Measurements from ENCODE around the gene OR4E2. TPM values are rescaled to one million over a fixed set of nuclear protein-coding genes. Genes with fewer than 3 reads are reported as not detected.

Gene OR4E2
- polyA plus RNA-seq, 1 donor from 2014 or later, result not detected

DNA sequence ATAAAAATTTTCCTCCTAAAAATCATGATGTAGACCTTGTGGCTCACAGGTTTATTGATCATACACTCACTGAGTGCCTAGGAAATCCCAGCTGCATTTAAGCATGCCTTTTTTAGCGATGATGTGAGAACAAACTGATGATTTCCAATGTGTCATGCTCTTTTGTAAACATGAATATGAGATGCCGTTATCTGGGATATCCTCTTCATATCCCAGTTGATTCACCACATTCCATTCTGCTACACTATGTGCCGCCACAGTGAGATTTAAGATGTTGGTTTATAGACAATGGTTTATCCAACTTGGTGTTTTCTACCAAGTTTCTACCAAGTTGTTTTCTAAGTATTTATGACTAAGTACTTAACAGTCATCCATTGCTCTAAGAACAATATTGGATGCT, 14.7 kb downstream of the OR4E2 start:
- no peak overlapping the region for H3K4me3 ChIP-seq (ENCODE audit: low read length)
- H3F3A ChIP-seq (ENCODE audit: insufficient read depth, low read length, poor library complexity, severe bottlenecking), result no peaks in the 10 kb centered on the region
- H3K4me2 ChIP-seq (ENCODE audit: low read length), result no peak overlapping the region
- H3K9ac ChIP-seq (ENCODE audit: low read length), result no peak overlapping the region
- H3K27me3 ChIP-seq (ENCODE audit: insufficient read depth, low read depth, low read length), result no peaks in the 10 kb centered on the region
- H3K36me3 ChIP-seq (ENCODE audit: insufficient read depth, low read length), result no peaks in the 10 kb centered on the region
- TF ChIP-seq RAD21 (conservative IDR thresholded peaks at IDR 0.05) (no peak), MXI1 (conservative IDR thresholded peaks at IDR 0.05; ENCODE audit: poor library complexity, severe bottlenecking) (no peak), SMC3 (conservative IDR thresholded peaks at IDR 0.05; ENCODE audit: poor library complexity) (no peak)
- TF ChIP-seq, protein P1, sequence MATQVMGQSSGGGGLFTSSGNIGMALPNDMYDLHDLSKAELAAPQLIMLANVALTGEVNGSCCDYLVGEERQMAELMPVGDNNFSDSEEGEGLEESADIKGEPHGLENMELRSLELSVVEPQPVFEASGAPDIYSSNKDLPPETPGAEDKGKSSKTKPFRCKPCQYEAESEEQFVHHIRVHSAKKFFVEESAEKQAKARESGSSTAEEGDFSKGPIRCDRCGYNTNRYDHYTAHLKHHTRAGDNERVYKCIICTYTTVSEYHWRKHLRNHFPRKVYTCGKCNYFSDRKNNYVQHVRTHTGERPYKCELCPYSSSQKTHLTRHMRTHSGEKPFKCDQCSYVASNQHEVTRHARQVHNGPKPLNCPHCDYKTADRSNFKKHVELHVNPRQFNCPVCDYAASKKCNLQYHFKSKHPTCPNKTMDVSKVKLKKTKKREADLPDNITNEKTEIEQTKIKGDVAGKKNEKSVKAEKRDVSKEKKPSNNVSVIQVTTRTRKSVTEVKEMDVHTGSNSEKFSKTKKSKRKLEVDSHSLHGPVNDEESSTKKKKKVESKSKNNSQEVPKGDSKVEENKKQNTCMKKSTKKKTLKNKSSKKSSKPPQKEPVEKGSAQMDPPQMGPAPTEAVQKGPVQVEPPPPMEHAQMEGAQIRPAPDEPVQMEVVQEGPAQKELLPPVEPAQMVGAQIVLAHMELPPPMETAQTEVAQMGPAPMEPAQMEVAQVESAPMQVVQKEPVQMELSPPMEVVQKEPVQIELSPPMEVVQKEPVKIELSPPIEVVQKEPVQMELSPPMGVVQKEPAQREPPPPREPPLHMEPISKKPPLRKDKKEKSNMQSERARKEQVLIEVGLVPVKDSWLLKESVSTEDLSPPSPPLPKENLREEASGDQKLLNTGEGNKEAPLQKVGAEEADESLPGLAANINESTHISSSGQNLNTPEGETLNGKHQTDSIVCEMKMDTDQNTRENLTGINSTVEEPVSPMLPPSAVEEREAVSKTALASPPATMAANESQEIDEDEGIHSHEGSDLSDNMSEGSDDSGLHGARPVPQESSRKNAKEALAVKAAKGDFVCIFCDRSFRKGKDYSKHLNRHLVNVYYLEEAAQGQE (IDR thresholded peaks at IDR 0.05; ENCODE audit: borderline replicate concordance), result no peak
- no peaks in the 10 kb centered on the region for H3K79me2 ChIP-seq (replicated peaks; ENCODE audit: insufficient read depth, low read length)
- no peaks in the 10 kb centered on the region for H3K9me3 ChIP-seq (ENCODE audit: low read length)
- H3K9me2 ChIP-seq (ENCODE audit: insufficient read depth, low read length), result no peaks in the 10 kb centered on the region
- H3K27ac ChIP-seq (ENCODE audit: low read length), result no peak overlapping the region
- H2AFZ ChIP-seq (ENCODE audit: low read depth, low read length), result no peak overlapping the region
- H4K20me1 ChIP-seq (ENCODE audit: insufficient read depth), result no peaks in the 10 kb centered on the region

DNA sequence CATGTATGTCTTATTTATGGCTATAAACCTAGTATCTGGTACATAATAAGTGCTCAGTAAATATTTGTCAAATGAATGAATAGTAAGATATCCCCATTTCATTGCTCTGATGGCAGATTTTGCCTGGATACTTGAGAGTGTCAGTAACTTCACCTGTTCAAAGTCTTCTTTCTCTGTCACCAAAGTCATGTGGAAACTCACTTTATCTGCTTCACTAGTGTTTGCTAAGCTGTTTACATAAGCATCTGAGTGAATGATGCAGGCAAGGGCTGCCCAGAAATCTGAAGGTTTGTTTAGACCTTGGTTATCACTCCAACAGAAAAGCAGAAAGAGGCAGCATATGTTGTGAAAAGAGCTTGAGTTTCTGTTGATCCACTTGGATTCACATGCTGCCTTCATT, 15.6 kb downstream of the OR4E2 start:
- TF ChIP-seq EZH2 (IDR thresholded peaks at IDR 0.05; ENCODE audit: borderline replicate concordance, insufficient read depth, low read length, poor library complexity, severe bottlenecking), result no peak
- no peak for TF ChIP-seq MXI1 (conservative IDR thresholded peaks at IDR 0.05; ENCODE audit: poor library complexity, severe bottlenecking)
- TF ChIP-seq, protein P1 (IDR thresholded peaks at IDR 0.05; ENCODE audit: borderline replicate concordance), result no peak
- no peak for TF ChIP-seq EP300 (conservative IDR thresholded peaks at IDR 0.05; ENCODE audit: poor library complexity, severe bottlenecking)
- Histone ChIP-seq H3K36me3 (ENCODE audit: insufficient read depth, low read length) (no peaks in the 10 kb centered on the region), H3K4me2 (ENCODE audit: low read length) (no peak overlapping the region), H3K9me3 (ENCODE audit: low read length) (no peaks in the 10 kb centered on the region), H3K27ac (ENCODE audit: low read length) (no peak overlapping the region), H4K20me1 (ENCODE audit: insufficient read depth) (no peaks in the 10 kb centered on the region), H3K9ac (ENCODE audit: low read length) (no peak overlapping the region), H2AFZ (ENCODE audit: low read depth, low read length) (no peak overlapping the region), H3K9me2 (ENCODE audit: insufficient read depth, low read length) (no peaks in the 10 kb centered on the region), H3K4me3 (ENCODE audit: low read length) (no peak overlapping the region), H3K79me2 (replicated peaks; ENCODE audit: insufficient read depth, low read length) (no peaks in the 10 kb centered on the region), H3K27me3 (ENCODE audit: insufficient read depth, low read depth, low read length) (no peaks in the 10 kb centered on the region), H3F3A (ENCODE audit: insufficient read depth, low read length, poor library complexity, severe bottlenecking) (no peaks in the 10 kb centered on the region)

All from neural cell (in vitro differentiated cells).